ENCODE measurements around the gene RPL36A.

The RPL36A gene

DNA sequence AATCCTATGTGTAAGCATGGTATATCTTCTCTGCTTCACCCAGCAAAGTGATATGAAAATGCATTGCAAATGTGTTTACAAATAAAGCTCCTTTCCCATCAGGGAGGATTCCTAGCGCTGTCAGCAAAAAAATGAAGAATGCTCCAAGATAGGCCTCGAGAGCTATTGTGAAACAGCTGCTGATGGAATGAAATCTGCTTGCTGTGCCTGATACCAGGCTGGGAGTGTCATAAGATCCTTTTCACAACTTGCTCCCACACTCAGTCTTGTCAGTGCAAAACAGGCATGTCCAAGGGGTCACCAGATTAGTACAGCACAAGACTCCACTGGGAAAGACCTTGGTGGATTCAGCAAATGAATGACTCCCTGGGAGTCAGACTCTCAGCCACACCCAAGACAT is 51.3 kb downstream of the RPL36A start:
- DNase-seq (ENCODE audit: low read depth in 2 of 2), result no peak

Data from fibroblast of skin of left quadriceps (primary cell).